IPS DF 4.7 (cell line): ENCODE results near the gene BHLHE41.

Experiments used
- DNase-seq: peaks from one replicate; pipeline ENCODE4 v3.0.0-alpha.2; 2013; ENCODE audit warnings: low spot score; ENCODE audit errors: extremely low read depth

The BHLHE41 gene

GRCh38 chr12:26086936-26087335, 37.9 kb downstream of the BHLHE41 start:
- DNase-seq, result no peak

GRCh38 chr12:26080911-26081310, 43.9 kb downstream of the BHLHE41 start:
- no peak for DNase-seq

DNA sequence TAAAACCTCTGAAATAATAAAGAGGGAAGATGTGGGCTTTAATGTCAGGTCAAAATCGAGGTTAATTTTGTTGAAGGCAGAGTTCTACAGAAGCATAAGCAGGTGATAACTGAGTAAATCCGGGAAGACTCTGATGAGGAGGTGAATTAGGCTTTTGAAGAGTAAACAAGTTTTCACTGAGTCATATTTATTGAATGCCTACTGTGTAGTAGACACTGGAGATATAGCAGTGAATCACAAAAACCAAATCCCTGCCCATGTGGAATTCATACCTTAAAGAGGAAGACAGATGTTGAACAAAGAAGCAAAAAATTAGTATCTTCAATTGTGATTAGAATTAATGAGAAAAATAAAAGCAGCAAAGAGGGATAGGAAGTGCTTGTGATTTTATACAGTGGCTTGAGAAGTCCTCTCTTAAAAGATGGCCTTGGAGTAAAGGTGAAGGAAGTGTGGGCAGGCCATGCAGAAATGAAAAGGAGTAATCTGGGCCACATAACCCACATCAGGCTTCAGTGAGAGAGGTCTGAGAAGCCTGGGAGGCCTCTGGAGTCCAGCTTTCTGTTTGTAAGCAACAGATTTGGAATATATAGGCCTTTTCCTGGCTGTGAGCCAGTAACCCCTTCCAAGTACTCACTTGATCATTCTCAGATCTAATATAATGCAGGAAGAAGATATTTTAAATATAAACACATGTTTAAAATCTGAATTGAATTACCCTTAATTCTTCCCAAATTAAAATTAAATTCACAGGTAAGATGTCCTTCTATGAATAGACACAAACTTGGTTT, 46.7 kb downstream of the BHLHE41 start:
- no peak for DNase-seq
